ENCODE results near the gene ZNF646. TPM values are rescaled to one million over a fixed set of nuclear protein-coding genes. Genes with fewer than 3 reads are reported as not detected.

Gene ZNF646
- total and polyA plus RNA-seq, 2 of the 13 experiments (the other 11 are each of a cell fraction or from before 2014, with no cell fraction given): 3.4 to 10.9 TPM

GRCh38 chr16:31033709-31034492 is 40.3 kb upstream of the ZNF646 start (continued):
- peak; percentile 15; the same call in 1 of the 2 replicates for TF ChIP-seq MEIS1 (CRISPR knock-in tag; IDR thresholded peaks at IDR 0.05; ENCODE audit: borderline replicate concordance)
- no peak for TF ChIP-seq RFX5 (IDR thresholded peaks at IDR 0.05; ENCODE audit: low read depth, low read length)
- no peak; the same call in 1 of the 2 replicates for TF ChIP-seq SNAPC2 (CRISPR knock-in tag; IDR thresholded peaks at IDR 0.05)
- no peak for TF ChIP-seq FOXA1 (IDR thresholded peaks at IDR 0.05)
- TF ChIP-seq FOXA1 (CRISPR knock-in tag; IDR thresholded peaks at IDR 0.05): no peak
- no peak for TF ChIP-seq SMC3 (IDR thresholded peaks at IDR 0.05; ENCODE audit: low read length)
- no peak for TF ChIP-seq CBX1 (IDR thresholded peaks at IDR 0.05; ENCODE audit: low read depth)
- TF ChIP-seq GLI4 (CRISPR knock-in tag; IDR thresholded peaks at IDR 0.05; ENCODE audit: borderline replicate concordance): no peak
- TF ChIP-seq ZNF543 (CRISPR knock-in tag; IDR thresholded peaks at IDR 0.05): no peak
- no peak for TF ChIP-seq HNRNPH1 (optimal IDR thresholded peaks at IDR 0.05; ENCODE audit: low read depth, low read length)
- TF ChIP-seq TCF7L2 (IDR thresholded peaks at IDR 0.05; ENCODE audit: low read depth, low read length): no peak
- no peak for TF ChIP-seq HIC2 (CRISPR knock-in tag; IDR thresholded peaks at IDR 0.05; ENCODE audit: low read depth)
- TF ChIP-seq KMT2B (CRISPR knock-in tag; IDR thresholded peaks at IDR 0.05): 0 out of 2 replicates have a peak, but pooled peaks have one; percentile 21
- TF ChIP-seq ATAD3A (CRISPR knock-in tag; IDR thresholded peaks at IDR 0.05): no peak
- no peak for TF ChIP-seq NONO (IDR thresholded peaks at IDR 0.05)
- peak; percentile 62; the same call in 1 of the 2 replicates for TF ChIP-seq NONO (CRISPR knock-in tag; conservative IDR thresholded peaks at IDR 0.05)
- no peak for TF ChIP-seq HOXA9 (CRISPR knock-in tag; IDR thresholded peaks at IDR 0.05; ENCODE audit: borderline replicate concordance)
- TF ChIP-seq CEBPG (CRISPR knock-in tag; IDR thresholded peaks at IDR 0.05): no peak
- no peak for TF ChIP-seq NCOA1 (CRISPR knock-in tag; IDR thresholded peaks at IDR 0.05)
- TF ChIP-seq THAP11 (CRISPR knock-in tag; IDR thresholded peaks at IDR 0.05): peak; percentile 99
- no peak for TF ChIP-seq ZNF678 (CRISPR knock-in tag; IDR thresholded peaks at IDR 0.05)
- no peak for TF ChIP-seq ZNF33A (CRISPR knock-in tag; IDR thresholded peaks at IDR 0.05; ENCODE audit: borderline replicate concordance)
- no peak for TF ChIP-seq EP300 (IDR thresholded peaks at IDR 0.05; ENCODE audit: low read depth in 2 of 2, low read length in 2 of 2)
- TF ChIP-seq EP300 (CRISPR knock-in tag; IDR thresholded peaks at IDR 0.05; ENCODE audit: borderline replicate concordance): no peak
- no peak for TF ChIP-seq CBFB (CRISPR knock-in tag; IDR thresholded peaks at IDR 0.05)
- no peak for TF ChIP-seq ZNF749 (CRISPR knock-in tag; IDR thresholded peaks at IDR 0.05; ENCODE audit: borderline replicate concordance)
- TF ChIP-seq KDM6A (CRISPR knock-in tag; IDR thresholded peaks at IDR 0.05; ENCODE audit: low read depth): no peak
- no peak for TF ChIP-seq DMAP1 (CRISPR knock-in tag; IDR thresholded peaks at IDR 0.05)
- TF ChIP-seq ZNF615 (CRISPR knock-in tag; IDR thresholded peaks at IDR 0.05; ENCODE audit: borderline replicate concordance): no peak
- 0 out of 2 replicates have a peak, but pooled peaks have one; percentile 17 for TF ChIP-seq NFE2L1 (CRISPR knock-in tag; IDR thresholded peaks at IDR 0.05; ENCODE audit: borderline replicate concordance)
- no peak for TF ChIP-seq FLYWCH1 (CRISPR knock-in tag; IDR thresholded peaks at IDR 0.05)
